ENCODE results near the gene IMP3. TPM values are rescaled to one million over a fixed set of nuclear protein-coding genes. Genes with fewer than 3 reads are reported as not detected.

The IMP3 gene
- total RNA-seq, 1 donor from 2014 or later: 106 TPM

DNA sequence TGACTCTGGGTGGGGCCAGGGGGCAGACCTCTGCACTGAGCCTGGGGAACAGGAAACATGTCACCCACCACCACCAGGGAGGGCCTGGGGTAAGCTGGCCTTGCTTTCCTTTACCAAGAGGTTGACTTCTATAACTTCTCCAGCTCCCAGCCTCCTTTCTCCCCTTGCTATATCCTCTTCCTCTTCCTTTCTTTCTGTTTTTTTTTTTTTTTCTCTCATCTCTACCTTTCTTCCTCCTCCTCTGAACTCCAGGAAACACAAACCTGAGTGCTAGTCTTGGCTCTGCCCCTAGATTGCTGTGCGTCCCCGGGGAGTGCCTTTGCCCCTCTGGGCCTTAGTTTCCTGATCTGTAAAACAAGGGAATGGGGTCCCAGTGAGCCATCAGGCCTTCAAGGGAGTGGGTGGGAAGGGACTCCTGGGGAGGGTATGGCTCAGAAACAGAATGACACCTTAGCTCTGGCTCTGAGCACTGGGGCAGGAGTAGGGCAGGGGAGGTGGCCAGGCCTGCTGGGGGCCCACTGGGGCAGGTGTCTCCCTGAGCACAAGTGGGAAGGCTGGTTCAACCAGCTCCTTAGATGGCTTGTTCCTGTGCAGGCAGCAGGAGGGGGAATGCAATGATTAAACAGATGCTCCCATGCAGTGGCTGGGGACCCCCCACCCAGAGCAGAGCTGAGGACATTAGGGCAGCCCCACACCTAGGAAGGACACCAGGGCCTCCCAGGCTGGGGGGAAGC, 12.0 kb upstream of the IMP3 start:
- H3K4me3 Mint-ChIP-seq (ENCODE audit: low read depth): peak overlapping the region; percentile 52
- no peak for DNase-seq (ENCODE audit: low spot score)
- H3K27me3 Mint-ChIP-seq (ENCODE audit: low read depth): no peaks in the 10 kb centered on the region
- intact Hi-C loops (cut with micrococcal nuclease): no loop called here
- H3K27ac Mint-ChIP-seq: peak overlapping the region; percentile 57
- H3K4me1 Mint-ChIP-seq (ENCODE audit: low read depth): peaks cover 17% of the 10 kb centered on the region
- H3K9me3 Mint-ChIP-seq: no peaks in the 10 kb centered on the region
- no peaks in the 10 kb centered on the region for H3K36me3 Mint-ChIP-seq (ENCODE audit: low read depth)

DNA sequence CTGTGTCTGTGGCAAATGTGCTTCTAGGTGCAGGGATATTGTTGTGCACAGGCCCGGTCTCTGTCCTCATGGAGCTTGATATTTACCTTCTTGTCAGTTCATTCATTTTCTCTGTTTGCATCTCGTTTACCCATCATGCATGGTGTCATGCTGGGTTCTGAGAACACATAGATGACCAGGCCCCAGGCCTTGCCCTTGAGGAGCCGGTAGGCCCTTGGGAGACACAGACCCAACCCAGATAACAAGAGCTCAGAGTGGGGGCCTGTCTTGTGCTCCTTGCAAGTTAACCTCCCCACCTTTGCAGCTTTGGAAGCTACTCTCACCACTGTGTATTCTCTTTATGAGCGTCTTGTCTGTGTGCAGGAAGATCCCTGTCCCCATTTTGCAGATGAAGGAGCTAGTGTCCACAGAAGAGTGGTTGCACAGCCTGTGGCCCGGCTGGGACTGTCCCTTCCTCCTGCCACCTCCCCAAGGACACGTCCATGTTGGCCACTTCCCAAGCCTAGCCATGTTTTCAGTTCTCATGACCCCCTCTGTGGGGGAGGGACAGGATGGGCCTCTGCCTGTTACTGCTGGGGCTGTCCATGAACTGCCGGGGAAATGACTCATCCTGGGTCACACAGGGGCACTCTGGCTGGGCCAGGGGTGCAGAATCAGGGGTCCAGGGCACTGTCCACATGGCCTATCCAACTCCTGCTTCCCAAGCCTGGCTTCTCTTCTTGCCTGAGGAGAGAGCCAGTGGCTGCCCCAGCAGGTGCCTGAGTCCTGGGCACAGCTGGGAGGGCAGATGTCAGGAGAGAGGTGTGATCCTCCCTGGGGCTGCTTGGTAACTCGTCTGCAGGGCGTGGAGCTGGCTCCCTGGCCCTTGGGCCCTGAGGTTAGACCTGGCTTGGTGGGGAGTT, 11.1 kb upstream of the IMP3 start:
- no peak for DNase-seq (ENCODE audit: low spot score)
- Mint-ChIP-seq H3K27me3 (ENCODE audit: low read depth) (peaks cover 2% of the 10 kb centered on the region), H3K27ac (peak overlapping the region; percentile 30), H3K9me3 (no peaks in the 10 kb centered on the region), H3K36me3 (ENCODE audit: low read depth) (no peaks in the 10 kb centered on the region), H3K4me1 (ENCODE audit: low read depth) (peaks cover 22% of the 10 kb centered on the region), H3K4me3 (ENCODE audit: low read depth) (peak overlapping the region; percentile 30)
- intact Hi-C loops (cut with micrococcal nuclease): no loop called here

DNA sequence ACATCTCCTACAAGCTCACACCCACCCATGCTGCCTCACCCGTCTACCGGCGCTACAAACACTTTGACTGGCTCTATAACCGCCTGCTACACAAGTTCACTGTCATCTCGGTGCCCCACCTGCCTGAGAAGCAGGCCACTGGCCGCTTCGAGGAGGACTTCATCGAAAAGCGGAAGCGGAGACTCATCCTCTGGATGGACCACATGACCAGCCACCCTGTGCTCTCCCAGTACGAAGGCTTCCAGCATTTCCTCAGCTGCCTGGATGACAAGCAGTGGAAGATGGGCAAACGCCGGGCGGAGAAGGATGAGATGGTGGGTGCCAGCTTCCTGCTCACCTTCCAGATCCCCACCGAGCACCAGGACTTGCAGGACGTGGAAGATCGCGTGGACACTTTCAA, 9.8 kb upstream of the IMP3 start:
- H3K36me3 Mint-ChIP-seq (ENCODE audit: low read depth): no peaks in the 10 kb centered on the region
- no peak for DNase-seq (ENCODE audit: low spot score)
- H3K4me1 Mint-ChIP-seq (ENCODE audit: low read depth): peaks cover 22% of the 10 kb centered on the region
- intact Hi-C loops (cut with micrococcal nuclease): loop anchor here (10.0 kb wide), 1 partner anchor 255 kb away; the partner anchor contains the start of gene FBXO22
- H3K4me3 Mint-ChIP-seq (ENCODE audit: low read depth): peak overlapping the region; percentile 37
- no peak overlapping the region for H3K27ac Mint-ChIP-seq
- H3K27me3 Mint-ChIP-seq (ENCODE audit: low read depth): peaks cover 2% of the 10 kb centered on the region
- no peaks in the 10 kb centered on the region for H3K9me3 Mint-ChIP-seq

DNA sequence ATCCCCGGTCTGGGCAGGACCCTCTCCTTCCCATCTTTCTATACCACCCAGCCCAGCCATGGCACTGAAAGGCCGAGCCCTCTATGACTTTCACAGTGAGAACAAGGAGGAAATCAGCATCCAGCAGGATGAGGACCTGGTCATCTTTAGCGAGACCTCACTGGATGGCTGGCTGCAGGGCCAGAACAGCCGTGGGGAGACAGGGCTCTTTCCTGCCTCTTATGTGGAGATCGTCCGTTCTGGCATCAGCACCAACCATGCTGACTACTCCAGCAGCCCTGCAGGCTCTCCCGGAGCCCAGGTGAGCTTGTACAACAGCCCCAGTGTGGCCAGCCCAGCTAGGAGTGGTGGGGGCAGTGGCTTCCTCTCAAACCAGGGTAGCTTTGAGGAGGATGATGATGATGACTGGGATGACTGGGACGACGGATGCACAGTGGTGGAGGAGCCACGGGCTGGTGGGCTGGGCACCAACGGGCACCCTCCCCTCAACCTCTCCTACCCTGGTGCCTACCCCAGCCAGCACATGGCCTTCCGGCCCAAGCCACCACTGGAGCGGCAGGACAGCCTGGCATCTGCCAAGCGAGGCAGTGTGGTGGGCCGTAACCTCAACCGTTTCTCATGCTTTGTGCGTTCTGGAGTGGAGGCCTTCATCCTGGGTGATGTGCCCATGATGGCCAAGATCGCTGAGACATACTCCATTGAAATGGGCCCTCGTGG, 9.2 kb upstream of the IMP3 start:
- intact Hi-C loops (cut with micrococcal nuclease): loop anchor here (10.0 kb wide), 1 partner anchor 256 kb away; the partner anchor contains the start of gene FBXO22

DNA sequence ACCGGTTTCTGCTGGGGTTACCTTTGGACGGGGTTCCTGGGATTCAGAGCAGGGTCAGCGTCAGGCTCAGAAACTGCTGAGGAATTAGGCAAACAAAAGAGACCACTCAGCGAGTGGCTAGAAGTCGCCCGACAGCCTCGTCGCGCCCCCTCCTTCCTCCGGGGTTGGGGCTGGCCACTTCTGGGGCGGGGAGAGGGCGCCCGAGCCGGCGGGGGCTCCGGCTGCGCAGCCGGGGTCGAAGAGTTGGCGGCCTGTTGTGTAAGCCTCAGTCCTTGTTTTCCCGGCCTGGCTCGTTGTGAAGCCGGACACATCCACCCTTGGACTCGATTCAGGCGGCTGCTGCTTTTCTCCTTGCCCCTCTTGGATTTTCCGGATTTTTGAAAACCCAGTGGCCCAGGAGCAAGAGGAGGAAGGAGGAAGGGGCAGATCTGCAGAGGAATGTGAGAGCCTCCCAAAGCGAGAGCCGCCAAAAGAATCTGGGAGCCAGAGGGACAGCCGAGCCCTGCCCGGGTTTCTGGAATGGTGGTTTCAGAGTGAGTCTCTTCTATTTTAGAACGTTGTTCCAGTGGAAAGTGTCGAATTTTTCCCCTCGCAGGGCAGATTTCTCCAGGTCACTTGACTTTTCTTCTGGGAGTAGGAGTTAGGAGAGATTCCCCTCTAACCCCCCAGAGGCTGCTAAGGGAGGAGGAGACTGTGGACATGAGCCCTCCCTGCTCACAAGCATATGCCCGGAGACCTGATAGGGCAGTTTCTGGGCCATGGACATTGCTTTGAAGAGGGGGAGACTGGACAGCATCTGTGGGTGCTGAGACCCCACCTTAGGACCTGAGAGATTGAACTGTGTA, 8.4 kb upstream of the IMP3 start:
- Mint-ChIP-seq H3K36me3 (ENCODE audit: low read depth) (no peaks in the 10 kb centered on the region), H3K4me1 (ENCODE audit: low read depth) (peaks cover 23% of the 10 kb centered on the region), H3K4me3 (ENCODE audit: low read depth) (peak overlapping the region; percentile 81), H3K27ac (peak overlapping the region; percentile 40), H3K27me3 (ENCODE audit: low read depth) (peaks cover 2% of the 10 kb centered on the region), H3K9me3 (no peaks in the 10 kb centered on the region)
- intact Hi-C loops (cut with micrococcal nuclease): loop anchor here (10.0 kb wide), 1 partner anchor 256 kb away; the partner anchor contains the start of gene FBXO22
- no peak for DNase-seq (ENCODE audit: low spot score)

More for the DNA sequence above, 9.2 kb upstream of the IMP3 start:
- Mint-ChIP-seq H3K36me3 (ENCODE audit: low read depth) (no peaks in the 10 kb centered on the region), H3K27ac (no peak overlapping the region), H3K4me1 (ENCODE audit: low read depth) (peaks cover 23% of the 10 kb centered on the region), H3K27me3 (ENCODE audit: low read depth) (peaks cover 2% of the 10 kb centered on the region), H3K9me3 (no peaks in the 10 kb centered on the region), H3K4me3 (ENCODE audit: low read depth) (peak overlapping the region; percentile 81)
- no peak for DNase-seq (ENCODE audit: low spot score)

DNA sequence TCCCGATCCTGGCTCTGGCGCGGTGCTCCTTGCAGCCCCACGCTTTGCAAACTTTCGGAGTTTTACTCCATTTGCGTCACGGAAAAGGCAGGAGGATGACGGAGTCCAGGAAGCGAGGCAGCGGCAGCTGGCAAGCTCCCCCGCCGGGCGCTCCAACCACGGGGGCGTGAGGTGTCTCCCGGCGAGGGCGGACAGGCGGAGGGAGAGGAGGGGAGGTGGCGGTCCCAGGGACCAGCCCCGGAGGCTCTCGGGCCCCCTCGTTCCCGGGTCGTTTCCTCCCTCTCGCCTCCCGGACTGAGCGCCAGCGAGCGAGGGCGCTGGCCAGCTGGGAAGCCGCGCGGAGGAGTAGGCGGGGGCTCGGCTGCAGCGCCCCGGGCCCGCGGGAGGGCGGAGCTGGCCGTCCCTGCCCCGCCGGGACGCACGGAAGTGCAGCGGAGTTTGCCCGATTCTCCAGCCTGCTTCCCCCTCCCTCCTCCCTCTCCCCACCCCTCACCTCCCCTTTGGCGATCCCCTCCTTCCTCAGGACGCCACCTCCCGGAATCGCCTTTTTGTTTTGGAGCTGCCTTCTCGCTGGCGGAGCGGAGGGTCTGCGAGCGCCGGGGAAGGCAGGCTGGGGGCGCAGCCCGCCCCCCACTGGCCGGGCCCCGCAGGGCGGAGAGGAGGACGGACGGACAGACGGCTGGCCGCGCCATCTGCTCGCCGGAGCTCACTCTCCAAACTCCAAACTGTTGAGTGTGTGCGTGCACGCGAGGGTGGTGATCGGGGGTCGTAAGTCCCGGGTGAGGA, 7.5 kb upstream of the IMP3 start, which contains the start of gene SNX33:
SNX33 (plus strand) TSS at position 543 of the 786 bp plus-strand sequence. CDS start 1,191 bp downstream, outside the sequence.
- Mint-ChIP-seq H3K27ac (peak within 1 kb of the TSS; percentile 47), H3K36me3 (ENCODE audit: low read depth) (no peaks in the 10 kb centered on the region), H3K4me3 (ENCODE audit: low read depth) (peak within 1 kb of the TSS; percentile 87), H3K9me3 (no peaks in the 10 kb centered on the region), H3K4me1 (ENCODE audit: low read depth) (peaks cover 23% of the 10 kb centered on the region), H3K27me3 (ENCODE audit: low read depth) (peaks cover 2% of the 10 kb centered on the region)
- intact Hi-C loops (cut with micrococcal nuclease): loop anchor here (10.0 kb wide), 1 partner anchor 257 kb away; the partner anchor contains the start of gene FBXO22
- peak; percentile 46 for DNase-seq (ENCODE audit: low spot score)

DNA sequence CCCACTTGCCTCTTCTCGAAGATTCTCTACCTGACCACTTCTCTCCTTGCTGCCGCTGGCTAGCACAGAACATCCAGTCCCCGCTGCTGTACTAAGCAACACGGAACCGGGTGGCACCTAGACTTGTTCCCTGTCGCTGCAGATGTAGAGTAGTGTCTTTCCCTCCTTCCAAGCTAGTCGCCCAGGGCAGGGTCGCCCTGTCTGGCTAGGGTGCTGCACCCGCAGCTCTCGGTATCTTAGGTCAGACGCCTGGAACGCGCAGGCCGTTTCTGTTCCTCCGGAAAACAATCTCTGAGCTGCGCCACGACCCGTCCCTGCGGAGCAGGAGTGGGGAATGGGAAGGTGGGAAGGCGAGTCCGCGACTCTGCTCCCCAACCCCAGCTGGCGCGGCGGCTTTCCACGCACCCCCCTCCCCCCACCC, 6.9 kb upstream of the IMP3 start:
- Mint-ChIP-seq H3K27me3 (ENCODE audit: low read depth) (peaks cover 4% of the 10 kb centered on the region), H3K9me3 (no peaks in the 10 kb centered on the region), H3K27ac (peak overlapping the region; percentile 47), H3K36me3 (ENCODE audit: low read depth) (no peaks in the 10 kb centered on the region), H3K4me3 (ENCODE audit: low read depth) (peak overlapping the region; percentile 87), H3K4me1 (ENCODE audit: low read depth) (peaks cover 25% of the 10 kb centered on the region)
- DNase-seq (ENCODE audit: low spot score): no peak
- intact Hi-C loops (cut with micrococcal nuclease): loop anchor here (10.0 kb wide), 1 partner anchor 258 kb away; the partner anchor contains the start of gene FBXO22

DNA sequence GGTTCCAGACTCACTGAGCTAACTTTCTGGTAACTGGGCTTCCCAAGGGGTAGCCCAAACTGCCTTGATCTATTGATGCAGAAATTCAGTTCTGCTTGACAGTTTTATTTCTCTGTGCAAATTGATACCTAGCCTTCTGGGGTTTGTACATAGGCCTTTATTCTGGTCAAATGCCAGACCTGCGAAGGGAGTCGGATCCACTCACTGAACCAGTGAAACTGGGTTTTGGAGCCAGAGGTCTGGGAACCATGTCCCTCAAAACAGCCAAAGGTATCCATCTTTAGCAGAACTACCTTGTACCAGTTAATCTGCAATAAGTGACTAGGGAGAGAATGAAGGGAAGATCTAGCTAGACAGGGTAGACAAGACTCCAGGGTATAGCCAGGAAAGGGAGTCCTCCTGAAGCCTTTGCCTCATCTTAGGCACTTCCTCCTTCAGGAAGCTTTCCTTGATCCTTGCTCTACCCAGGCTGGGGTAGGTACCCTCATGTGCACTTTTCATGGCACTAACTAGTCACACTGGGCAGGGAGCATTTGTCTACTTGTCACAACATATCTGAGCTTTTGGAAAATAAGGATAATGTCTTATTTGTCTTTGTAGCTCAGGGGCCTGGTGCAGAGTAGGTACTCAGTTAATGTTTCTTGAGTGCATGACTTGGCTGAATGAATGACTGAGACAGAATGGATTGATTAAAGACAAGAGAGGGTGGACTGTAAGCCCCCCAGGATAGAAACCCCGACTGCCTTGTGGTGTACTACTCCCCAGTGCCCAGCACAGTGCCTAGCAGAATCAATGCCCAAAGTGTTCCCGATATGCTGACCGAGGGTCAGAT, 6.3 kb upstream of the IMP3 start:
- no peak for DNase-seq (ENCODE audit: low spot score)
- Mint-ChIP-seq H3K4me3 (ENCODE audit: low read depth) (peak overlapping the region; percentile 87), H3K27ac (peak overlapping the region; percentile 47), H3K36me3 (ENCODE audit: low read depth) (no peaks in the 10 kb centered on the region), H3K4me1 (ENCODE audit: low read depth) (peaks cover 22% of the 10 kb centered on the region), H3K9me3 (no peaks in the 10 kb centered on the region), H3K27me3 (ENCODE audit: low read depth) (peaks cover 4% of the 10 kb centered on the region)
- intact Hi-C loops (cut with micrococcal nuclease): loop anchor here (10.0 kb wide), 1 partner anchor 258 kb away; the partner anchor contains the start of gene FBXO22

DNA sequence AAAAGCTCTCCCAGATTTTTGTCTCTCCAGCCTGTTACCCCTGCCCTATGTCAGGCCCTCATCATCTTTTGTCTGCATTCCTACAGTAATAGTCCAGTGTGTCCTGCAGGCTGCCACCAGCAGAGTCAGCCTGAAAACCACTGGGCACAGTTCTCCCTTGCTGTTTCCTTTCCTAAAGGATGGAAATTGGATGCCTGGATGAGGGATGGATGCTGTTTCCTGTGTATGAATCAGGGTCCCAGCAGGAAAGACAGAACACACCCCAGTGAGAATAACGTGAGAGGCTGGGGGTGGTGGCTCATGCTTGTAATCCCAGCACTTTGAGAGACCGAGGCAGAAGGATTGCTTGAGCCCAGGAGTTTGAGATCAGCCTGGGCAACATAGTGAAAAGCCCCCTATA, 4.4 kb upstream of the IMP3 start:
- H3K4me3 Mint-ChIP-seq (ENCODE audit: low read depth): no peak overlapping the region
- intact Hi-C loops (cut with micrococcal nuclease): loop anchor here (5.0 to 10.0 kb wide), 2 partner anchors 47 to 260 kb away; partner anchors contain the start of gene FBXO22
- peaks cover 4% of the 10 kb centered on the region for H3K27me3 Mint-ChIP-seq (ENCODE audit: low read depth)

DNA sequence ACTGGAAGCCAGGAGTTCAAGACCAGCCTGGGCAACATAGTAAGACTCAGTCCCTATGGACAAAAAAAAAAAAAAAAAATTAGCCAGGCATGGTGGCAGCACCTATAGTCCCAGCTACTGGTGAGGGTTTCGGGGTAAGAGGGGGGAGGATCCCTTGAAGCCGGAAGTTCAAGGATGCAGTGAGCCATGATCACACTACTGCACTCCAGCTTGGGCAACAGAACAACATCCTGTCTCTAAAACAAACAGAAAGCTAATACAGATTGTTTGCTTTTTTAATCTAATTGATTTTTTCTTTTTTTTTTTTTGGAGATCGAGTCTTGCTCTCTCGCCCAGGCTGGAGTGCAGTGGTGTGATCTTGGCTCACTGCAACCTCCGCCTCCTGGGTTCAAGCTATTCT, 1.6 kb upstream of the IMP3 start:
- Mint-ChIP-seq H3K27me3 (ENCODE audit: low read depth) (peaks cover 2% of the 10 kb centered on the region), H3K9me3 (no peaks in the 10 kb centered on the region), H3K4me1 (ENCODE audit: low read depth) (peaks cover 28% of the 10 kb centered on the region), H3K36me3 (ENCODE audit: low read depth) (peaks cover 28% of the 10 kb centered on the region), H3K4me3 (ENCODE audit: low read depth) (no peak overlapping the region), H3K27ac (no peak overlapping the region)
- no peak for DNase-seq (ENCODE audit: low spot score)
- intact Hi-C loops (cut with micrococcal nuclease): loop anchor here (1.0 to 10.0 kb wide), 5 partner anchors 35 to 263 kb away; partner anchors contain the start of genes FBXO22 and PTPN9

More for the DNA sequence above, 4.4 kb upstream of the IMP3 start:
- Mint-ChIP-seq H3K36me3 (ENCODE audit: low read depth) (peaks cover 2% of the 10 kb centered on the region), H3K4me1 (ENCODE audit: low read depth) (peaks cover 16% of the 10 kb centered on the region), H3K27ac (no peak overlapping the region), H3K9me3 (no peaks in the 10 kb centered on the region)
- no peak for DNase-seq (ENCODE audit: low spot score)
